GM12878 (cell line): Measurements from ENCODE around the gene RPRD1B. TPM values are rescaled to one million over a fixed set of nuclear protein-coding genes. Genes with fewer than 3 reads are reported as not detected.

Experiments
- ATAC-seq: fragments of 200-7000 bp; cut with Tn5 transposase; 3 replicates; pipeline ENCODE4 v1.9.1; 2020; ENCODE audit warnings: mild to moderate bottlenecking, moderate library complexity
- BruUV-seq: library from RNA; stranded (reverse); fragments of 400-500 nt; replicated peaks from 2 replicates; lab custom pipeline; 2021; lab: Mats Ljungman, UMichigan
- CTCF ChIA-PET: fragments of 300-600 bp; sonication (Branson Sonifier 250); formaldehyde crosslinking; extraction: SDS; loops from one replicate; lab custom pipeline; 2021; ENCODE audit warnings: inconsistent platforms; lab: Yijun Ruan, JAX
- POLR2A ChIA-PET: fragments of 350-600 bp; formaldehyde crosslinking; extraction: SDS; loops from one replicate; lab custom pipeline; 2021; ENCODE audit warnings: inconsistent platforms; lab: Charles Lee
- RAD21 ChIA-PET: fragments of 300-600 bp; sonication (Branson Sonifier 250); formaldehyde crosslinking; loops from one replicate; lab custom pipeline; 2023; ENCODE audit warnings: antibody characterized with exemption; ENCODE audit not compliant: unreplicated experiment; lab: Charles Lee
- SMC1A ChIA-PET: fragments of 300-600 bp; sonication (Branson Sonifier 250); formaldehyde crosslinking; loops from one replicate; lab custom pipeline; 2023; ENCODE audit not compliant: unreplicated experiment, uncharacterized antibody; lab: Charles Lee
- DNase-seq: peaks from one replicate; pipeline ENCODE4 v3.0.0-alpha.2; 2011; ENCODE audit warnings: low read depth, low spot score
- FAIRE-seq: peaks from 3 replicates; lab custom pipeline; 2011; peaks lifted over from hg19 to GRCh38; lab: Jason Lieb, UNC
- H2AFZ ChIP-seq: 2 replicates; pipeline ENCODE4 v1.6.0; 2011; ENCODE audit warnings: low read depth, low read length, control low read depth; ENCODE audit not compliant: control insufficient read depth
- H3K27ac ChIP-seq: 2 replicates; pipeline ENCODE4 v1.5.1; 2011; ENCODE audit warnings: control low read depth; ENCODE audit not compliant: control insufficient read depth, insufficient read depth
- H3K27me3 ChIP-seq, 2 experiments: replicated peaks in 1 of 2; 2 replicates each; pipeline versions ENCODE4 v1.6.0 to v1.6.1; 2011; ENCODE audit warnings: low read length in 1 of 2; ENCODE audit not compliant: control insufficient read depth in 2 of 2, insufficient read depth in 2 of 2
- H3K36me3 ChIP-seq, 2 experiments: 2 replicates each; pipeline ENCODE4 v1.5.1; 2011; ENCODE audit warnings: low read length in 1 of 2; ENCODE audit not compliant: control insufficient read depth in 2 of 2, insufficient read depth in 2 of 2
- H3K4me1 ChIP-seq: 2 replicates; pipeline ENCODE4 v1.6.1; 2011; ENCODE audit warnings: mild to moderate bottlenecking, low read length, moderate library complexity, mixed read lengths; ENCODE audit not compliant: control insufficient read depth, insufficient read depth
- H3K4me2 ChIP-seq: 2 replicates; pipeline ENCODE4 v1.6.0; 2011; ENCODE audit warnings: control low read depth; ENCODE audit not compliant: control insufficient read depth, insufficient read depth
- H3K4me3 ChIP-seq: fragments of 200-600 bp; sonication (generic); 2 replicates; pipeline ENCODE4 v1.5.1; 2016
- H3K79me2 ChIP-seq: 2 replicates; pipeline ENCODE4 v1.6.0; 2011; ENCODE audit warnings: low read length; ENCODE audit not compliant: control insufficient read depth, insufficient read depth
- H3K9ac ChIP-seq: 2 replicates; pipeline ENCODE4 v1.8.0; 2011; ENCODE audit warnings: low read length, control low read depth, mixed read lengths; ENCODE audit not compliant: control insufficient read depth, insufficient read depth
- H3K9me3 ChIP-seq: replicated peaks from 3 replicates; pipeline ENCODE4 v1.5.1; 2011; ENCODE audit warnings: mild to moderate bottlenecking, low read length; ENCODE audit not compliant: control insufficient read depth, insufficient read depth
- H4K20me1 ChIP-seq: 2 replicates; pipeline ENCODE4 v1.6.0; 2011; ENCODE audit not compliant: control insufficient read depth, insufficient read depth
- BHLHE40 ChIP-seq, 2 experiments: fragments of 450-650 bp in 1 of 2; IDR thresholded peaks; 2 replicates each; pipeline ENCODE4 v1.6.1; 2011 to 2017; ENCODE audit warnings: low read depth in 2 of 2, borderline replicate concordance in 1 of 2, improper control_type of control experiment in 1 of 2, low read length in 1 of 2, mild to moderate bottlenecking in 1 of 2
- CHD1 ChIP-seq: IDR thresholded peaks from 2 replicates; pipeline ENCODE4 v1.6.1; 2012; ENCODE audit warnings: low read depth, low read length, improper control_type of control experiment
- CREM ChIP-seq: IDR thresholded peaks from 2 replicates; pipeline ENCODE4 v1.6.1; 2014; ENCODE audit warnings: antibody characterized with exemption, low read depth
- GABPA ChIP-seq: IDR thresholded peaks from 2 replicates; pipeline ENCODE4 v1.6.1; 2014; ENCODE audit warnings: antibody characterized with exemption, low read depth, mild to moderate bottlenecking, inconsistent platforms
- JUNB ChIP-seq: IDR thresholded peaks from 2 replicates; pipeline ENCODE4 v1.6.1; 2016; ENCODE audit warnings: antibody characterized with exemption, mild to moderate bottlenecking
- PAX8 ChIP-seq: fragments of 450-650 bp; IDR thresholded peaks from 2 replicates; pipeline ENCODE4 v1.6.1; 2017; ENCODE audit warnings: mild to moderate bottlenecking, moderate library complexity
- POLR2AphosphoS2 ChIP-seq: IDR thresholded peaks from 2 replicates; pipeline ENCODE4 v1.6.1; 2011; ENCODE audit warnings: low read depth, mild to moderate bottlenecking, low read length, improper control_type of control experiment, moderate library complexity
- RAD21 ChIP-seq: IDR thresholded peaks from 2 replicates; pipeline ENCODE4 v1.6.1; 2011; ENCODE audit warnings: mild to moderate bottlenecking, low read depth, low read length, moderate library complexity; ENCODE audit not compliant: insufficient read depth
- SIN3A ChIP-seq: IDR thresholded peaks from 2 replicates; pipeline ENCODE4 v1.6.1; 2012; ENCODE audit warnings: low read depth, low read length, improper control_type of control experiment
- SKIL ChIP-seq: fragments of 450-650 bp; IDR thresholded peaks from 2 replicates; pipeline ENCODE4 v1.6.1; 2017; ENCODE audit warnings: mild to moderate bottlenecking, low read depth, inconsistent platforms; ENCODE audit not compliant: poor library complexity, severe bottlenecking
- SREBF2 ChIP-seq: IDR thresholded peaks from 2 replicates; pipeline ENCODE4 v1.6.1; 2012; ENCODE audit warnings: mild to moderate bottlenecking, low read length
- SUZ12 ChIP-seq: fragments of 200-600 bp; sonication (generic); IDR thresholded peaks from one replicate; pipeline ENCODE4 v1.6.1; 2018; ENCODE audit warnings: antibody characterized with exemption, mild to moderate bottlenecking; ENCODE audit not compliant: unreplicated experiment
- ZBTB4 ChIP-seq: fragments of 450-650 bp; formaldehyde crosslinking; IDR thresholded peaks from 2 replicates; pipeline ENCODE4 v1.4.0; 2022; ENCODE audit warnings: mild to moderate bottlenecking, moderate library complexity
- ZNF207 ChIP-seq: fragments of 450-650 bp; IDR thresholded peaks from 2 replicates; pipeline ENCODE4 v1.6.1; 2014; ENCODE audit warnings: antibody characterized with exemption, mild to moderate bottlenecking, borderline replicate concordance
- ZNF24 ChIP-seq: fragments of 450-650 bp; IDR thresholded peaks from 2 replicates; pipeline ENCODE4 v1.6.1; 2017; ENCODE audit warnings: antibody characterized with exemption, mild to moderate bottlenecking
- ZSCAN29 ChIP-seq: fragments of 450-650 bp; IDR thresholded peaks from 2 replicates; pipeline ENCODE4 v1.6.1; 2017; ENCODE audit warnings: mild to moderate bottlenecking, moderate library complexity
- WGBS: methylation state at CpG from one replicate; pipeline ENCODE4 v1.1.6; 2016; ENCODE audit warnings: low lambda C conversion rate; ENCODE audit not compliant: insufficient replicate concordance, insufficient coverage; ENCODE audit errors: missing lambda C conversion rate; 5-methylcytosine and 5-hydroxymethylcytosine counted together
- in situ Hi-C: fragments of 300-500 bp; cut with MboI; formaldehyde crosslinking; loops from 9 replicates; pipeline ENCODE4 v1.14.3; 2018; ENCODE audit warnings: mixed read lengths
- intact Hi-C: fragments of 100-400 bp; cut with micrococcal nuclease; formaldehyde crosslinking; loops from one replicate; pipeline ENCODE4 v1.14.2; 2022; ENCODE audit not compliant: unreplicated experiment
- polyA plus RNA-seq, 11 experiments: library from polyadenylated mRNA; depleted of rRNA in 4 of 11; unstranded in 6 of 11; stranded (reverse) in 5 of 11; fragments of >200 nt; fragmentation: Nextera tagmentation in 4 of 11; fragmentation: Illumina TruSeq in 1 of 11; extraction: Ambion mirVana in 4 of 11; extraction: Trizol in 1 of 11; gene quantifications; 1 replicate in 1 of 11; 2 replicates in 10 of 11; pipeline versions ENCODE4 v1.2.1 to v1.2.3, GENCODE V29; 2011 to 2016; ENCODE audit warnings: inconsistent platforms in 2 of 11, missing spikeins in 2 of 11, low read depth in 1 of 11
- total RNA-seq, 4 experiments: library from RNA; depleted of rRNA in 3 of 4; stranded (reverse); fragments of >200 nt in 3 of 4; fragmentation: Illumina TruSeq in 1 of 4; extraction: Trizol in 1 of 4; gene quantifications; 2 replicates each; pipeline versions ENCODE4 v1.2.1 to v1.2.3, GENCODE V29; 2013 to 2021
- TF ChIP-seq, protein P1 (sequence below): fragments of 150-350 bp; IDR thresholded peaks from 2 replicates; pipeline ENCODE4 v1.6.1; 2016; ENCODE audit warnings: low read depth, low read length

RPRD1B gene
- total and polyA plus RNA-seq, 10 of the 15 experiments (the other 5 are each of a cell fraction or from before 2014, with no cell fraction given): 5.2 to 40.2 (median 30.0) TPM

GRCh38 chr20:38132910-38133501 is 99.5 kb downstream of the RPRD1B start:
- no peak for DNase-seq
- FAIRE-seq: no peak
- no peaks in the 10 kb centered on the region for H4K20me1 ChIP-seq
- H3K27me3 ChIP-seq: no peaks in the 10 kb centered on the region; a peak in 1 of 4 replicates
- no peaks in the 10 kb centered on the region for H3K79me2 ChIP-seq
- H3K9me3 ChIP-seq: no peaks in the 10 kb centered on the region
- POLR2A ChIA-PET: no interaction called here
- WGBS: 65% methylated on average over 11 of the region's 11 CpGs
- H2AFZ ChIP-seq: no peak overlapping the region
- H3K4me1 ChIP-seq: no peaks in the 10 kb centered on the region
- RAD21 ChIA-PET: no interaction called here
- no peak overlapping the region for H3K4me3 ChIP-seq
- intact Hi-C loops: no loop called here
- CTCF ChIA-PET: interaction anchor here (1.9 kb wide), 1 partner anchor 59 kb away, joined by 4 read pairs; no protein-coding TSS in a partner anchor
- H3K9ac ChIP-seq: no peak overlapping the region
- ATAC-seq: no peak
- no peaks in the 10 kb centered on the region for H3K36me3 ChIP-seq
- H3K4me2 ChIP-seq: no peak overlapping the region
- H3K27ac ChIP-seq: no peak overlapping the region
- no TSS peak for BruUV-seq
- in situ Hi-C loops: no loop called here
- SMC1A ChIA-PET: no interaction called here
- TF ChIP-seq BHLHE40 (IDR thresholded peaks at IDR 0.05; ENCODE audit: borderline replicate concordance in 1 of 2, low read depth in 2 of 2, low read length in 1 of 2): no peak
- no peak for TF ChIP-seq PAX8
- TF ChIP-seq CREM: no peak
- TF ChIP-seq SKIL: no peak
- TF ChIP-seq RAD21: no peak
- no peak for TF ChIP-seq ZNF24
- no peak for TF ChIP-seq ZNF207
- TF ChIP-seq, protein P1, sequence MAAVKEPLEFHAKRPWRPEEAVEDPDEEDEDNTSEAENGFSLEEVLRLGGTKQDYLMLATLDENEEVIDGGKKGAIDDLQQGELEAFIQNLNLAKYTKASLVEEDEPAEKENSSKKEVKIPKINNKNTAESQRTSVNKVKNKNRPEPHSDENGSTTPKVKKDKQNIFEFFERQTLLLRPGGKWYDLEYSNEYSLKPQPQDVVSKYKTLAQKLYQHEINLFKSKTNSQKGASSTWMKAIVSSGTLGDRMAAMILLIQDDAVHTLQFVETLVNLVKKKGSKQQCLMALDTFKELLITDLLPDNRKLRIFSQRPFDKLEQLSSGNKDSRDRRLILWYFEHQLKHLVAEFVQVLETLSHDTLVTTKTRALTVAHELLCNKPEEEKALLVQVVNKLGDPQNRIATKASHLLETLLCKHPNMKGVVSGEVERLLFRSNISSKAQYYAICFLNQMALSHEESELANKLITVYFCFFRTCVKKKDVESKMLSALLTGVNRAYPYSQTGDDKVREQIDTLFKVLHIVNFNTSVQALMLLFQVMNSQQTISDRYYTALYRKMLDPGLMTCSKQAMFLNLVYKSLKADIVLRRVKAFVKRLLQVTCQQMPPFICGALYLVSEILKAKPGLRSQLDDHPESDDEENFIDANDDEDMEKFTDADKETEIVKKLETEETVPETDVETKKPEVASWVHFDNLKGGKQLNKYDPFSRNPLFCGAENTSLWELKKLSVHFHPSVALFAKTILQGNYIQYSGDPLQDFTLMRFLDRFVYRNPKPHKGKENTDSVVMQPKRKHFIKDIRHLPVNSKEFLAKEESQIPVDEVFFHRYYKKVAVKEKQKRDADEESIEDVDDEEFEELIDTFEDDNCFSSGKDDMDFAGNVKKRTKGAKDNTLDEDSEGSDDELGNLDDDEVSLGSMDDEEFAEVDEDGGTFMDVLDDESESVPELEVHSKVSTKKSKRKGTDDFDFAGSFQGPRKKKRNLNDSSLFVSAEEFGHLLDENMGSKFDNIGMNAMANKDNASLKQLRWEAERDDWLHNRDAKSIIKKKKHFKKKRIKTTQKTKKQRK: no peak
- no peak for TF ChIP-seq GABPA
- no peak for TF ChIP-seq ZBTB4 (CRISPR knock-in tag)
- TF ChIP-seq SUZ12: no peak
- no peak for TF ChIP-seq ZSCAN29
- no peak for TF ChIP-seq POLR2AphosphoS2
- no peak for TF ChIP-seq JUNB
- no peak for TF ChIP-seq SREBF2
- TF ChIP-seq SIN3A: no peak
- no peak for TF ChIP-seq CHD1
